Neuronal stem cell (in vitro differentiated cells): Measurements from ENCODE around the gene TBC1D14.

Experiments used
- DNase-seq: peaks from one replicate; pipeline ENCODE4 v3.0.0-alpha.2; 2013; ENCODE audit warnings: low spot score
- H2AFZ ChIP-seq: one replicate; pipeline ENCODE4 v1.6.1; 2013; ENCODE audit warnings: mild to moderate bottlenecking, low read length, inconsistent platforms
- H2AK5ac ChIP-seq: 2 replicates; pipeline ENCODE4 v1.6.1; 2013; ENCODE audit warnings: low read depth, mild to moderate bottlenecking, inconsistent platforms, low read length, moderate library complexity, mixed read lengths
- H2BK120ac ChIP-seq: 2 replicates; pipeline ENCODE4 v1.6.1; 2013; ENCODE audit warnings: low read depth, mild to moderate bottlenecking, inconsistent platforms, low read length, moderate library complexity, mixed read lengths
- H2BK12ac ChIP-seq: one replicate; pipeline ENCODE4 v1.6.1; 2013; ENCODE audit warnings: low read length, inconsistent platforms
- H2BK15ac ChIP-seq: 2 replicates; pipeline ENCODE4 v1.6.1; 2013; ENCODE audit warnings: mild to moderate bottlenecking, low read length, inconsistent platforms, mixed read lengths
- H2BK5ac ChIP-seq: one replicate; pipeline ENCODE4 v1.6.1; 2013; ENCODE audit warnings: inconsistent platforms, mild to moderate bottlenecking, low read length, moderate library complexity
- H3K14ac ChIP-seq: one replicate; pipeline ENCODE4 v1.6.1; 2013; ENCODE audit warnings: low read length, inconsistent platforms
- H3K18ac ChIP-seq: 2 replicates; pipeline ENCODE4 v1.6.1; 2013; ENCODE audit warnings: low read length, inconsistent platforms
- H3K23ac ChIP-seq: 2 replicates; pipeline ENCODE4 v1.6.1; 2013; ENCODE audit warnings: low read depth, mild to moderate bottlenecking, mixed read lengths, low read length, inconsistent platforms; ENCODE audit not compliant: poor library complexity
- H3K27ac ChIP-seq: replicated peaks from 3 replicates; pipeline ENCODE4 v1.5.1; 2013; ENCODE audit warnings: low read length, inconsistent platforms
- H3K27me3 ChIP-seq, 3 experiments: 2 replicates each; pipeline ENCODE4 v1.6.1; 2013; ENCODE audit warnings: low read length in 3 of 3, mild to moderate bottlenecking in 2 of 3, inconsistent platforms in 1 of 3, low read depth in 1 of 3, mixed read lengths in 1 of 3, moderate library complexity in 1 of 3; ENCODE audit not compliant: control insufficient read depth in 3 of 3, insufficient read depth in 3 of 3
- H3K36me3 ChIP-seq, 2 donors: replicated peaks in 1 of 2; 2 replicates each; pipeline ENCODE4 v1.6.1; 2013; ENCODE audit warnings: low read length in 2 of 2; ENCODE audit not compliant: control insufficient read depth in 2 of 2, insufficient read depth in 2 of 2
- H3K4ac ChIP-seq: 2 replicates; pipeline ENCODE4 v1.6.1; 2013; ENCODE audit warnings: inconsistent platforms, mild to moderate bottlenecking, low read length, moderate library complexity
- H3K4me1 ChIP-seq, 2 donors: 1 replicate in 1 of 2; 2 replicates in 1 of 2; pipeline ENCODE4 v1.6.1; 2013; ENCODE audit warnings: low read length in 2 of 2, low read depth in 1 of 2; ENCODE audit not compliant: control insufficient read depth in 2 of 2, insufficient read depth in 1 of 2
- H3K4me2 ChIP-seq: one replicate; pipeline ENCODE4 v1.6.1; 2013; ENCODE audit warnings: mild to moderate bottlenecking, low read length, inconsistent platforms; ENCODE audit not compliant: insufficient read depth, poor library complexity, severe bottlenecking
- H3K4me3 ChIP-seq, 2 donors: 2 replicates each; pipeline ENCODE4 v1.5.1; 2013; ENCODE audit warnings: low read length in 2 of 2, mild to moderate bottlenecking in 2 of 2, inconsistent platforms in 1 of 2, moderate library complexity in 1 of 2
- H3K79me1 ChIP-seq: one replicate; pipeline ENCODE4 v1.6.1; 2013; ENCODE audit warnings: low read depth, mild to moderate bottlenecking, inconsistent platforms, low read length, moderate library complexity
- H3K9ac ChIP-seq: one replicate; pipeline ENCODE4 v1.6.1; 2013; ENCODE audit warnings: mild to moderate bottlenecking, low read depth, low read length, inconsistent platforms; ENCODE audit not compliant: poor library complexity
- H3K9me3 ChIP-seq, 2 donors: replicated peaks in 1 of 2; 2 replicates each; pipeline versions ENCODE3 to v1.6.1; 2013; ENCODE audit warnings: low read length in 2 of 2, mild to moderate bottlenecking in 2 of 2, inconsistent platforms in 1 of 2, low read depth in 1 of 2, mixed read lengths in 1 of 2, moderate library complexity in 1 of 2; ENCODE audit not compliant: control insufficient read depth in 2 of 2, insufficient read depth in 1 of 2
- H4K8ac ChIP-seq: one replicate; pipeline ENCODE4 v1.6.1; 2013; ENCODE audit warnings: low read depth, mild to moderate bottlenecking, inconsistent platforms, low read length, moderate library complexity
- H4K91ac ChIP-seq: one replicate; pipeline ENCODE4 v1.6.1; 2013; ENCODE audit warnings: low read length, low read depth, mild to moderate bottlenecking, inconsistent platforms; ENCODE audit not compliant: poor library complexity
- WGBS, 2 donors: extraction: QIAGEN DNeasy Blood & Tissue Kit; methylation state at CpG; one replicate each; pipeline ENCODE4 v1.1.7; 2013; ENCODE audit warnings: missing lambda C conversion rate in 2 of 2, mixed read lengths in 1 of 2; ENCODE audit not compliant: insufficient read length in 2 of 2, insufficient replicate concordance in 1 of 2; ENCODE audit errors: extremely low coverage in 2 of 2; 5-methylcytosine and 5-hydroxymethylcytosine counted together

Gene TBC1D14

GRCh38 chr4:7002336-7002735, 92.7 kb downstream of the TBC1D14 start:
- Histone ChIP-seq H3K18ac (no peak overlapping the region), H4K8ac (no peak overlapping the region), H3K79me1 (peaks cover 5% of the 10 kb centered on the region), H3K23ac (no peak overlapping the region), H3K9me3 (no peaks in the 10 kb centered on the region), H3K14ac (no peak overlapping the region), H3K4me3 (no peak overlapping the region), H3K4me1 (peaks cover 0 to 4% of the 10 kb centered on the region in 2 donors), H3K27me3 (no peaks in the 10 kb centered on the region), H2BK120ac (no peak overlapping the region), H3K9ac (no peak overlapping the region), H4K91ac (no peak overlapping the region), H2BK12ac (no peak overlapping the region), H3K4ac (no peak overlapping the region), H3K4me2 (no peak overlapping the region), H2BK15ac (no peak overlapping the region), H2BK5ac (no peak overlapping the region), H3K36me3 (peaks cover 39 to 94% of the 10 kb centered on the region in 2 donors), H3K27ac (no peak overlapping the region), H2AFZ (no peak overlapping the region), H2AK5ac (no peak overlapping the region)
- DNase-seq = no peak
- WGBS, 2 donors = no CpG with 5 or more reads among the region's 7 CpGs

DNA sequence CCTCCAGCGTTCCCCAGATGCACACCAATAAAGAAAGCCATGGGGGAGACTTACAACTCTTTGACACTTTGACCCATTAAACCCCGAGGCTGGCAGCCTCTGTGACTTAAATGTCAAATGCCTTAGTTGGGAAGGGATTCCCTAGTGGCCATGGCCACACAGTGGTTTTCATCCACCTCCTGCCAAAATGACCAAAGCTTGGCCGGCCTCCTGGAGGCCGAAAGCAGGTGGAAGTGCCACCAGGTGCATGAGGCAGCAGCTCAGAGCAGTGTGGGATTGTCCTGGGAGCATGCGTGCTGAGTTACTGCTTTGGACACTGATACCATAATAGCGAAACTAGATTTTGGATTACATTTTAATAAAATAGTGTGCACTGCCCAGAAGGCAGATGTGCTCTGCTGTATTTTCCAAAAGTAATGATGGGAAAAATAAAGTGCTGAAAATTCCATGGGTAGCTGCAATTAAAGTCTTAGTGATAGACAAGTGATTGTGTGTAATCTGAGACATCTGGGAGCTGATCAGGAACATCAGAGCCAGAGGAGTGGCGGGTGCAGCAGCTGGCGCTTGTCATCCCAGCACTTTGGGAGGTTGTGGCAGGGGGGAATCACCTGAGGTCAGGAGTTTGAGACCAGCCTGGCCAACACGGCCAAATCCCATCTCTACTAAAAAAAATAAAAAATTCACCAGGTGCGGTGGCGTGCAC, 93.7 kb downstream of the TBC1D14 start:
- peaks cover 39 to 96% of the 10 kb centered on the region in 2 donors for H3K36me3 ChIP-seq
- no peaks in the 10 kb centered on the region for H3K9me3 ChIP-seq
- H3K18ac ChIP-seq = no peak overlapping the region
- H2AK5ac ChIP-seq = no peak overlapping the region
- H2BK5ac ChIP-seq = no peak overlapping the region
- no peak overlapping the region for H3K9ac ChIP-seq
- no peak for DNase-seq
- H2BK12ac ChIP-seq = no peak overlapping the region
- H3K4me1 ChIP-seq = peaks cover 0 to 10% of the 10 kb centered on the region in 2 donors
- no peak overlapping the region for H3K4ac ChIP-seq
- H3K23ac ChIP-seq = no peak overlapping the region
- H4K8ac ChIP-seq = no peak overlapping the region
- peaks cover 7% of the 10 kb centered on the region for H3K79me1 ChIP-seq
- H2BK15ac ChIP-seq = no peak overlapping the region
- H2BK120ac ChIP-seq = no peak overlapping the region
- H2AFZ ChIP-seq = no peak overlapping the region
- no peak overlapping the region for H3K4me3 ChIP-seq
- H3K14ac ChIP-seq = no peak overlapping the region
- H3K27me3 ChIP-seq = no peaks in the 10 kb centered on the region
- no peak overlapping the region for H3K27ac ChIP-seq
- H3K4me2 ChIP-seq = no peak overlapping the region
- no peak overlapping the region for H4K91ac ChIP-seq
- no CpG with 5 or more reads among the region's 11 CpGs for WGBS, 2 donors

DNA sequence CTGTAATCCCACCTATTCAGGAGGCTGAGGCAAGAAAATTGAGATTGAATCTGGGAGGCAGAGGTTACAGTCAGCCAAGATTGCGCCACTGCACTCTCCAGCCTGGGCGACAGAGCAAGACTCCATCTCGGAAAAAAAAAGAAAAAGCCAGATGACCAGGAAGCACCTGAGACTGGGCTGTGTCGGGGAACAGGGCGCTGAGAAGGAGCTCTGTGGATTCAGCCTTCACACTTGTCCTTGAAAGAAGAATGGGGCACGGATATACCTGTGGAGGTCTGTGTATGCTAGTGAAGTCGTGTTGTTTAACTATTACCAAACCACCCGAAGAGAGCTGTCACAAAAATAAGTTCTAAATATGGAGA, 94.2 kb downstream of the TBC1D14 start:
- Histone ChIP-seq H3K27me3 (no peaks in the 10 kb centered on the region), H2BK12ac (no peak overlapping the region), H2AK5ac (no peak overlapping the region), H2BK5ac (no peak overlapping the region), H3K36me3 (peaks cover 38 to 95% of the 10 kb centered on the region in 2 donors), H2BK120ac (no peak overlapping the region), H3K9me3 (no peaks in the 10 kb centered on the region), H2BK15ac (no peak overlapping the region), H4K91ac (no peak overlapping the region), H3K4me2 (no peak overlapping the region), H4K8ac (no peak overlapping the region), H2AFZ (no peak overlapping the region), H3K79me1 (peaks cover 7% of the 10 kb centered on the region), H3K18ac (no peak overlapping the region), H3K4me3 (no peak overlapping the region), H3K14ac (no peak overlapping the region), H3K4me1 (peaks cover 0 to 10% of the 10 kb centered on the region in 2 donors), H3K4ac (no peak overlapping the region), H3K23ac (no peak overlapping the region), H3K9ac (no peak overlapping the region), H3K27ac (no peak overlapping the region)
- WGBS, 2 donors = no CpG with 5 or more reads among the region's 8 CpGs
- DNase-seq = no peak

GRCh38 chr4:7004331-7004730, 94.7 kb downstream of the TBC1D14 start:
- no peak overlapping the region for H3K9ac ChIP-seq
- H2BK15ac ChIP-seq = no peak overlapping the region
- no peak overlapping the region for H3K4me2 ChIP-seq
- no CpG with 5 or more reads among the region's 4 CpGs for WGBS, 2 donors
- H4K8ac ChIP-seq = no peak overlapping the region
- H3K27me3 ChIP-seq = no peaks in the 10 kb centered on the region
- H3K14ac ChIP-seq = no peak overlapping the region
- peaks cover 38 to 95% of the 10 kb centered on the region in 2 donors for H3K36me3 ChIP-seq
- H3K27ac ChIP-seq = no peak overlapping the region
- no peaks in the 10 kb centered on the region for H3K9me3 ChIP-seq
- no peak for DNase-seq
- no peak overlapping the region for H2AFZ ChIP-seq
- H2AK5ac ChIP-seq = no peak overlapping the region
- H3K79me1 ChIP-seq = peaks cover 7% of the 10 kb centered on the region
- peaks cover 0 to 10% of the 10 kb centered on the region in 2 donors for H3K4me1 ChIP-seq
- no peak overlapping the region for H2BK5ac ChIP-seq
- H3K18ac ChIP-seq = no peak overlapping the region
- H3K23ac ChIP-seq = no peak overlapping the region
- H4K91ac ChIP-seq = no peak overlapping the region
- H2BK12ac ChIP-seq = no peak overlapping the region
- no peak overlapping the region for H3K4ac ChIP-seq
- no peak overlapping the region for H3K4me3 ChIP-seq
- H2BK120ac ChIP-seq = no peak overlapping the region
